Limb (tissue), 2 donors: ENCODE measurements around the gene DHX30.
"Not testable (repeated sequence)": the region's sequence is repeated elsewhere in the genome, so short reads cannot be mapped to it uniquely, and the experiment has no call there.

Experiments used
- DNase-seq, 2 donors: peaks; one replicate each; pipeline ENCODE4 v3.0.0-alpha.2; 2016; ENCODE audit errors: extremely low spot score in 2 of 2

Gene DHX30, protein sequence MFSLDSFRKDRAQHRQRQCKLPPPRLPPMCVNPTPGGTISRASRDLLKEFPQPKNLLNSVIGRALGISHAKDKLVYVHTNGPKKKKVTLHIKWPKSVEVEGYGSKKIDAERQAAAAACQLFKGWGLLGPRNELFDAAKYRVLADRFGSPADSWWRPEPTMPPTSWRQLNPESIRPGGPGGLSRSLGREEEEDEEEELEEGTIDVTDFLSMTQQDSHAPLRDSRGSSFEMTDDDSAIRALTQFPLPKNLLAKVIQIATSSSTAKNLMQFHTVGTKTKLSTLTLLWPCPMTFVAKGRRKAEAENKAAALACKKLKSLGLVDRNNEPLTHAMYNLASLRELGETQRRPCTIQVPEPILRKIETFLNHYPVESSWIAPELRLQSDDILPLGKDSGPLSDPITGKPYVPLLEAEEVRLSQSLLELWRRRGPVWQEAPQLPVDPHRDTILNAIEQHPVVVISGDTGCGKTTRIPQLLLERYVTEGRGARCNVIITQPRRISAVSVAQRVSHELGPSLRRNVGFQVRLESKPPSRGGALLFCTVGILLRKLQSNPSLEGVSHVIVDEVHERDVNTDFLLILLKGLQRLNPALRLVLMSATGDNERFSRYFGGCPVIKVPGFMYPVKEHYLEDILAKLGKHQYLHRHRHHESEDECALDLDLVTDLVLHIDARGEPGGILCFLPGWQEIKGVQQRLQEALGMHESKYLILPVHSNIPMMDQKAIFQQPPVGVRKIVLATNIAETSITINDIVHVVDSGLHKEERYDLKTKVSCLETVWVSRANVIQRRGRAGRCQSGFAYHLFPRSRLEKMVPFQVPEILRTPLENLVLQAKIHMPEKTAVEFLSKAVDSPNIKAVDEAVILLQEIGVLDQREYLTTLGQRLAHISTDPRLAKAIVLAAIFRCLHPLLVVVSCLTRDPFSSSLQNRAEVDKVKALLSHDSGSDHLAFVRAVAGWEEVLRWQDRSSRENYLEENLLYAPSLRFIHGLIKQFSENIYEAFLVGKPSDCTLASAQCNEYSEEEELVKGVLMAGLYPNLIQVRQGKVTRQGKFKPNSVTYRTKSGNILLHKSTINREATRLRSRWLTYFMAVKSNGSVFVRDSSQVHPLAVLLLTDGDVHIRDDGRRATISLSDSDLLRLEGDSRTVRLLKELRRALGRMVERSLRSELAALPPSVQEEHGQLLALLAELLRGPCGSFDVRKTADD

GRCh38 chr3:47802734-47803479, at the start of gene DHX30:
Gene DHX30, plus strand, starts transcription at chr3:47803138. Its CDS starts 7,546 bp downstream, at chr3:47810684.
- DNase-seq = peak; percentile 85 to 94

DNA sequence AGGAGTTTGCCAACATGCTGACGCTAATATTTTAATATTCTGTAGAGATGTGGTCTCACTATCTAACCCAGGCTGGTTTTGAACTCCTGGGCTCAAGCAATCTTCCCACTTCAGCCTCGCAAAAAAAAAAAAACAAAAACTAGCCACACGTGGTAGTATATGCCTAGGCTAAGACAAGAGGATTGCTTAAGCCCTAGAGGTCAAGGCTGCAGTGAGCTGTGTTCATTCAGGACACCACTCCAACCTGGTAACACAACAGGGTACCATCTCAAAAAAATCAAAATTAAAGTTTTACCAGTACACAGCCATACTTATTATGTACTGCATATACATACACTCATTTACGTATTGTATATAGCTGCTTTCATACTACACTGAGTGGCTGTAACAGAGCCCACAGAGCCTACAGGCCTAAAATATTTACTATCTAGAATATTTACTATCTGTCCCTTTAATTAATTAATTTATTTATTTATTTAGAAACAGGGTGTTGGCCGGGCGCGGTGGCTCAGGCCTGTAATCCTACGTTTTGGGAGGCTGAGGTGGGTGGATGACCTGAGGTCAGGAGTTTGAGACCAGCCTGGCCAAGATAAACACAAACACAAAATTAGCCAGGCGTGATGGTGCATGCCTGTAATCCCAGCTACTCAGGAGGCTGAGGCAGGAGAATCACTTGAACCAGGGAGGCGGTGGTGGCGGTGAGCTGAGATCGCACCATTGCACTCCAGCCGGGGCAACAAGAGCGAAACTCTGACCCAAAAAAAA, 44.5 kb upstream of the DHX30 start:
- no peak for DNase-seq

GRCh38 chr3:47760207-47760606, 42.7 kb upstream of the DHX30 start:
- DNase-seq = not testable (repeated sequence)

- no peak for DNase-seq
Observed at GRCh38 chr3:47761046-47761445, 41.9 kb upstream of the DHX30 start.

- DNase-seq = no peak
Observed at GRCh38 chr3:47762233-47762632, 40.7 kb upstream of the DHX30 start.

DNA sequence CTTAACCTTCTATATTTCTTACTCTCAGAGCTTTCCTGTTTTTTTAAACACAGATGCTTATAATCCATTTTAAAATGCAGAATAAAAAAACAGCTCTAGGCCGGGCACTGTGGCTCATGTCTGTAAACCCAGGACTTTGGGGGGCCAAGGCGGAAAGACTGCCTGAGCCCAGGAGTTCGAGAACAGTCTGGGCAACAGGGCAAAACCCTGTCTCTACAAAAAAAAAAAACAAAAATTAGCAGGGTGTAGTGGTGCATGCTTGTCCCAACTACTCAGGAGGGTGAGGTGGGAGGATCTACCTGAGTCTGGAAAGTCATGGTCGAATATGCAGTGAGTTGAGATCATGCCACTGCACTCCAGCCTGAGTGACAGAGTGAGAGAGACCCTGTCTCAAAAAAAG, 36.8 kb upstream of the DHX30 start:
- no peak for DNase-seq

GRCh38 chr3:47772047-47772446, 30.9 kb upstream of the DHX30 start:
- no peak for DNase-seq

DNA sequence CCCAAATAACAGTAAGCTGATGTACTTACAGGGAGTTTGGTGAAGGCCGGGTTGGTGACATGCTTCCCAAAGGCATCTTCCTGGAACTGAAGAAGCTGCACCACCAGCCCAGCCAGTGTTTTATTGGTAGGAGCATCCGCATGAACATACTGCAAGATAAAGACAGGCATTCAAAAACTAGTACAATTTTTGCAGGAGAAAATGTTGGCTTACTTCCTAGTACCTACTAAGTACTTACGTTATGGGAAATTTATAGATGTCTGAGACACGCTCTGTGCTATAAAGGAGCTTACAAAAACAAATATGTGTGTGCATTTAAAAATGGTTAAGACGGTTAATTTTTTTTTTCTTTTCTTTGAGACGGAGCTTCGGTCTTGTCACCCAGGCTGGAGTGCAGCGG, 30.1 kb upstream of the DHX30 start:
- no peak for DNase-seq

DNA sequence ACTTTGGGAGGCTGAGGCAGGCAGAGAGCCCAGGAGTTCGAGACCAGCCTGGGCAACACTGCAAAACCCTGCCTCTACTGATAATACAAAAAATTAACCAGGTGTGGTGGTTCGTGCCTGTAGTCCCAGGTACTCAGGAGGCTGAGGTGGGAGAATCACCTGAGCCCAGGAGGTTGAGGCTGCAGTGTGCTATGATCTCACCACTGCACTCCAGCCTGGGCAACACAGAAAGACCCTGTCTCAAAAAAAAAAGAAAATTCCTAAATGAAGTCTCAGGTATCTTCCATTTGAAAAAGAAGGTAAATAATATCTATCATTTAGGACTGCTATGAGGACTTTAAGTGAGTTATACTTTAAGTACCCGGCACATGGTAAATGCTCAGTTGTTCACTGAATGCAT, 24.2 kb upstream of the DHX30 start:
- DNase-seq = no peak

DNA sequence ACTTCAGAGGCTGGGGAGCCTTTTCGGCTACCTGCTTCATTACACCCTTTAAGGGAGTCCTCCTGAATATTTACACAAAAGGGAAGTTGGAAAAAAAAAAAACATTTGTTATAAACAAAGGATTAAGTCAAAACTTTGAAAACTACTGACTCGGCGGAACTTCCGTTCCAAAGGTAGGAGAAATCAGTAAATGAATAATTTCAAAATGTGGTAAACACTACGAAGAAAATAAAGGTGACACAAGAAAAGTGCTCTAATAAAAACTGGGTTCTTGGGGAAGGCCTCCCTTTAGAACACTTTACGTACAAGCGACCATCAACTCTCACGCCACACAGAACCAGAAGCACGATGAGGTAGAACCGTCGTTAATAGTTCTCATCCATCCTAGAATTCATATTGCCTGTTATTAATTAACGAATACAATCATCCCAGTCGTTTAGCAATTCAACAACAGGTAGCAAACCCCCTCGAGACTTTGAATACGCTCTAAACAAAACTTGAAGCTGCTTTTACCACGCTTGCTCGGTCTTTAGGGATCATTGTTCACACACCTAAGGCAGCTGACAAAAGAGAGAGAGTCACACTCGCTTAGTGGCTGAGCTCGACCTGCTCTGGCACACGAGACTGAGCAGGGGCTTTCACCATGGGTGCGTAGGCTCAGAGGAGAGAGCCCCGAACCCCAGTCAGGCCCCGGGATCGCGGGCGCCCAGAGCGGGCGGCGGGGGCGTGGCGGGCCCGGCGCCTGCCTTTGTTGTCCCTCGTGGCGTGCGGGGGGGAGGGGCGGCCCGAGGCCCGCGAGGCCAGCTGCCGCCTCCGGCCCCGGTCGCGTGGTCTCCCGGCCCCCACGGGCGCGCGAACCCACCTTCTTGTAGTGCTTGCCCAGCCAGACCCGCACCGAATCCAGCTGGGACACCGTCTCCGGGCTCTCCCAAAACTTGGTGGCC, 21.9 kb upstream of the DHX30 start:
- peak; percentile 21 to 85 for DNase-seq

GRCh38 chr3:47781685-47782445, 21.1 kb upstream of the DHX30 start, which contains the start of gene SMARCC1:
Gene SMARCC1, minus strand, starts transcription at chr3:47781893. Its CDS starts 96 bp downstream, at chr3:47781797.
- DNase-seq = peak; percentile 97 to 99

- DNase-seq = no peak
Observed at GRCh38 chr3:47782446-47783308, 20.3 kb upstream of the DHX30 start.

DNA sequence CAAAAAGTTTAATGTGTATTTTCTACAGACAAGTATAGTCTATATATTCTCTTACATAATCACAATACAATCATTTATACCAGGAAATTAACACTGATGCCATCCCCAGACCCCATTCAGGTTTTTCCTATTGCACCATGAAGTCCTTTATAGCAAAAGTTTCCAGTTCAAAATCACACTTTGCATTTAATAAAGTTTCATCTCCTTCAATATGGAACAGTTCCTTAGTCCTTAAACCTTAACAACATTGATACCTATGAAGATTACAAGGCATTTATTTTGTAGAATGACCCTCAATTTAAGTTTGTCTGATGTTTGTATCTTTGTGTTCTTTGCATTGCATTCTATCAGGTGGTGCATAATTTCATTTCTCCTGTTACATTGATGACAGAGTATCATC, 19.3 kb upstream of the DHX30 start:
- no peak for DNase-seq

- DNase-seq = no peak
Observed at GRCh38 chr3:47791193-47791855, 11.6 kb upstream of the DHX30 start.

GRCh38 chr3:47792699-47793098, 10.2 kb upstream of the DHX30 start:
- DNase-seq = no peak

DNA sequence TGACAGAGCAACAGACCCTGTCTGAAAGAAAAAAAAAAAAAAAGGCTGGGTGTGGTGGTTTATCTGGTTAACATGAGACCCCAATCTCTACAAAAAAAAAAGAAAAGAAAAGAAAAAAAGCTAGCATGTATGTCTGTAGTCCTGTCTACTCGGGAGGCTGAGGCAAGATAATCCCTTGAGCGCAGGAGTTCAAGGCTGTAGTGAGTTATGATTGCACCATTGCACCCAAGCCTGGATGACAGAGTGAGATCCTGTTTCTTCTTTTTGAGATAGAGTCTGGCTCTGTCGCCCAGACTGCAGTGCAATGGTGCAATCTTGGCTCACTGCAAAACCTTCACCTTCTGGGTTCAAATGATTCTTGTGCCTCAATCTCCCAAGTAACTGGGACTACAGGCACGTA, 8.4 kb upstream of the DHX30 start:
- no peak for DNase-seq

GRCh38 chr3:47799733-47800132, 3.2 kb upstream of the DHX30 start:
- no peak for DNase-seq
